Caco-2 (cell line): Measurements from ENCODE around the gene ZNF99. TPM values are rescaled to one million over a fixed set of nuclear protein-coding genes. Genes with fewer than 3 reads are reported as not detected.
"Not testable (repeated sequence)": the region's sequence is repeated elsewhere in the genome, so short reads cannot be mapped to it uniquely, and the experiment has no call there.

Experiments used
- BruUV-seq: library from RNA; stranded (reverse); fragments of 400-500 nt; replicated peaks from 2 replicates; lab custom pipeline; 2021; lab: Mats Ljungman, UMichigan
- CTCF ChIA-PET: fragments of 300-600 bp; sonication (Branson Sonifier 250); formaldehyde crosslinking; loops from one replicate; lab custom pipeline; 2022; ENCODE audit warnings: antibody characterized with exemption; lab: Charles Lee
- POLR2A ChIA-PET: fragments of 300-600 bp; sonication (Branson Sonifier 250); formaldehyde crosslinking; loops from one replicate; lab custom pipeline; 2022; ENCODE audit warnings: antibody characterized with exemption; lab: Charles Lee
- DNase-seq, 2 experiments: peaks; one replicate each; pipeline versions ENCODE4 v3.0.0 to v3.0.0-alpha.2; 2020 to 2022
- H3K27me3 ChIP-seq: replicated peaks from 2 replicates; pipeline ENCODE4 v1.6.0; 2011; ENCODE audit warnings: low read length; ENCODE audit not compliant: control insufficient read depth, insufficient read depth
- H3K36me3 ChIP-seq: 2 replicates; pipeline ENCODE4 v1.5.1; 2011; ENCODE audit warnings: low read length; ENCODE audit not compliant: control insufficient read depth, insufficient read depth
- H3K4me1 ChIP-seq: fragments of 250-450 bp; sonication (Bioruptor Pico); 2 replicates; pipeline ENCODE4 v1.5.1; 2020; ENCODE audit warnings: mild to moderate bottlenecking
- H3K4me3 ChIP-seq: 2 replicates; pipeline ENCODE4 v1.5.1; 2011; ENCODE audit warnings: low read depth, mild to moderate bottlenecking, control low read depth, low read length
- H3K9me3 ChIP-seq: fragments of 250-450 bp; sonication (Bioruptor Pico); 2 replicates; pipeline ENCODE4 v1.5.1; 2020; ENCODE audit warnings: mild to moderate bottlenecking, moderate library complexity
- H3K27ac Mint-ChIP-seq: one replicate; pipeline ENCODE4 v1.8.0; 2022; ENCODE audit warnings: mixed read lengths; ENCODE audit not compliant: unreplicated experiment
- H3K27me3 Mint-ChIP-seq: one replicate; pipeline ENCODE4 v1.8.0; 2022; ENCODE audit warnings: mixed read lengths; ENCODE audit not compliant: insufficient read depth, unreplicated experiment
- H3K36me3 Mint-ChIP-seq: one replicate; pipeline ENCODE4 v1.8.0; 2022; ENCODE audit warnings: mild to moderate bottlenecking, mixed read lengths; ENCODE audit not compliant: insufficient read depth, unreplicated experiment
- H3K4me1 Mint-ChIP-seq: one replicate; pipeline ENCODE4 v1.8.0; 2022; ENCODE audit warnings: low read depth, mixed read lengths; ENCODE audit not compliant: unreplicated experiment
- H3K4me3 Mint-ChIP-seq: one replicate; pipeline ENCODE4 v1.8.0; 2022; ENCODE audit warnings: mild to moderate bottlenecking, moderate library complexity, mixed read lengths; ENCODE audit not compliant: unreplicated experiment
- H3K9me3 Mint-ChIP-seq: one replicate; pipeline ENCODE4 v1.8.0; 2022; ENCODE audit warnings: mixed read lengths; ENCODE audit not compliant: unreplicated experiment
- intact Hi-C: fragments of 100-400 bp; cut with micrococcal nuclease; formaldehyde crosslinking; loops from one replicate; pipeline ENCODE4 v1.10.0; 2022; ENCODE audit not compliant: unreplicated experiment
- total RNA-seq: library from RNA; stranded (reverse); gene quantifications from 2 replicates; pipeline ENCODE4 v1.2.3, GENCODE V29; 2022
- TF ChIP-seq, protein P1 (sequence below), 2 experiments: fragments of 200-600 bp in 1 of 2; IDR thresholded peaks; 1 replicate in 1 of 2; 2 replicates in 1 of 2; pipeline versions ENCODE4 v1.5.1 to v1.8.0; 2011 to 2022; ENCODE audit warnings: antibody characterized with exemption in 1 of 2, control low read depth in 1 of 2, inconsistent platforms in 1 of 2, low read depth in 1 of 2, low read length in 1 of 2, mild to moderate bottlenecking in 1 of 2, moderate library complexity in 1 of 2; ENCODE audit not compliant: insufficient read depth in 1 of 2, severe bottlenecking in 1 of 2, unreplicated experiment in 1 of 2

The ZNF99 gene
- total RNA-seq, 1 experiment from 2014 or later, result not detected

DNA sequence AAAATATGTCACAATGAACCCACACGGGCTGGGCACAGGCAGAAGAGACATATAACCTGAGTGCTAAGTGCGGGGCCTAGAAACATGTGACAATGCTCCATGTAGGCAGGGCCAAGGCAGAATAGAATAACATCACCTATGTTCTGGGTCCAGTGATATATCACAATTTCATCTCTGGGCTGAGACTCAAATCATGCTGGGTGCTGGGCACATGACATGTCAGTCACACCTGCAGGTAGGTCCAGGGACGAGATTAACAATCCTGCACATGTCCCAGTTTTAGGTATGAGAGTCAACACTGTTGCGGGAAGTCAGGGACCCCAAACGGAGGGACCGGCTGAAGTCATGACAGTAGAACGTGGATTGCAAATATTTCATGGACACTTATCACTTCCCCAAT lies 50.3 kb downstream of the ZNF99 start:
- no peaks in the 10 kb centered on the region for H3K4me1 Mint-ChIP-seq
- H3K4me3 Mint-ChIP-seq, result no peak overlapping the region
- no peaks in the 10 kb centered on the region for H3K36me3 Mint-ChIP-seq
- Histone ChIP-seq H3K9me3 (no peaks in the 10 kb centered on the region), H3K4me1 (no peaks in the 10 kb centered on the region), H3K36me3 (no peaks in the 10 kb centered on the region), H3K27me3 (no peaks in the 10 kb centered on the region), H3K4me3 (no peak overlapping the region)
- TF ChIP-seq, protein P1, sequence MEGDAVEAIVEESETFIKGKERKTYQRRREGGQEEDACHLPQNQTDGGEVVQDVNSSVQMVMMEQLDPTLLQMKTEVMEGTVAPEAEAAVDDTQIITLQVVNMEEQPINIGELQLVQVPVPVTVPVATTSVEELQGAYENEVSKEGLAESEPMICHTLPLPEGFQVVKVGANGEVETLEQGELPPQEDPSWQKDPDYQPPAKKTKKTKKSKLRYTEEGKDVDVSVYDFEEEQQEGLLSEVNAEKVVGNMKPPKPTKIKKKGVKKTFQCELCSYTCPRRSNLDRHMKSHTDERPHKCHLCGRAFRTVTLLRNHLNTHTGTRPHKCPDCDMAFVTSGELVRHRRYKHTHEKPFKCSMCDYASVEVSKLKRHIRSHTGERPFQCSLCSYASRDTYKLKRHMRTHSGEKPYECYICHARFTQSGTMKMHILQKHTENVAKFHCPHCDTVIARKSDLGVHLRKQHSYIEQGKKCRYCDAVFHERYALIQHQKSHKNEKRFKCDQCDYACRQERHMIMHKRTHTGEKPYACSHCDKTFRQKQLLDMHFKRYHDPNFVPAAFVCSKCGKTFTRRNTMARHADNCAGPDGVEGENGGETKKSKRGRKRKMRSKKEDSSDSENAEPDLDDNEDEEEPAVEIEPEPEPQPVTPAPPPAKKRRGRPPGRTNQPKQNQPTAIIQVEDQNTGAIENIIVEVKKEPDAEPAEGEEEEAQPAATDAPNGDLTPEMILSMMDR (IDR thresholded peaks at IDR 0.05; ENCODE audit: insufficient read depth in 1 of 2, low read depth in 1 of 2, low read length in 1 of 2, severe bottlenecking in 1 of 2, unreplicated experiment in 1 of 2), result no peak
- ChIA-PET POLR2A (no interaction called here), CTCF (no interaction called here)
- no TSS peak for BruUV-seq
- H3K9me3 Mint-ChIP-seq, result peaks cover 65% of the 10 kb centered on the region
- no peak for DNase-seq
- H3K27ac Mint-ChIP-seq, result no peak overlapping the region
- intact Hi-C loops, result no loop called here
- H3K27me3 Mint-ChIP-seq, result no peaks in the 10 kb centered on the region

DNA sequence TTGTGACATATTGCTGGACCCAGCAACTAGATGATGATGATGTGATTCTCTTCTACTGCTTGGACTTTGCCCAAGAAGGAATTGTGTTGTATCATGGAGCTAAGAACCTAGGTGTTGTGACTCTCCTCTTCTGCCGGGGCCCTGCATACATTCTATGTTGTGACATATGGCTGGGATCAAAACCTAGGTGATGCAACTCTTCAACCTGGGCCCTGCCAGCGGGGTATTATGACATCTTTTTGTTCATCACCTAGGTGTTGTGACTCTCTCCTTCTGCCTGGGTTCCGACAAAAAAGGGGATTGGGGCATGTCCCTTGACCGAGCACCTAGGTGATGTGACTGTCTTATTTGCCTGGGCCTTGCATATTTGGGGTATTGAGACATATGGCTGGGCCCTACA lies 55.7 kb downstream of the ZNF99 start:
- H3K4me3 Mint-ChIP-seq, H3K4me1 ChIP-seq, H3K36me3 Mint-ChIP-seq, H3K9me3 ChIP-seq, H3K27me3 Mint-ChIP-seq, intact Hi-C loops, CTCF ChIA-PET, H3K36me3 ChIP-seq, H3K27ac Mint-ChIP-seq, POLR2A ChIA-PET, H3K4me1 Mint-ChIP-seq, DNase-seq, H3K4me3 ChIP-seq, BruUV-seq, H3K27me3 ChIP-seq: not testable (repeated sequence)
- H3K9me3 Mint-ChIP-seq, result peaks cover 32% of the 10 kb centered on the region

DNA sequence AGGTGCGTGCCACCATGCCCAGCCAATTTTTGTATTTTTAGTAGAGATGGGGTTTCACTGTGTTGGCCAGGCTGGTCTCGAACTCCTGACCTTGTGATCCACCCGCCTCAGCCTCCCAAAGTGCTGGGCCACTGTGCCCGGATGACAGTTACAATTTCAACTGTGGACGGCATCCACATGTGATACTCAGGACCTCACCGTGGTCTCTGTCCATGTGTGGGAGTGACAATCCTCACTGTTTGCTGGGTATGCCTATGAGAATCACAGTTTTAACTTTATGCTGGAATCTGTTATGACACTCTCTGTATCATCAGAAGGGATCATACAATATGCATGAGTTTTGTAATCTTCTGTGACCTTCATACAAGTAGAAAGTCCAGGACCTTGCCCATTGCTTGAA lies 62.4 kb downstream of the ZNF99 start:
- intact Hi-C loops, POLR2A ChIA-PET, H3K27me3 Mint-ChIP-seq, BruUV-seq, H3K4me1 ChIP-seq, H3K4me3 ChIP-seq, H3K4me1 Mint-ChIP-seq, H3K4me3 Mint-ChIP-seq, H3K36me3 ChIP-seq, H3K27me3 ChIP-seq, CTCF ChIA-PET, H3K36me3 Mint-ChIP-seq, DNase-seq, H3K27ac Mint-ChIP-seq, H3K9me3 ChIP-seq: not testable (repeated sequence)
- peaks cover 14% of the 10 kb centered on the region for H3K9me3 Mint-ChIP-seq

DNA sequence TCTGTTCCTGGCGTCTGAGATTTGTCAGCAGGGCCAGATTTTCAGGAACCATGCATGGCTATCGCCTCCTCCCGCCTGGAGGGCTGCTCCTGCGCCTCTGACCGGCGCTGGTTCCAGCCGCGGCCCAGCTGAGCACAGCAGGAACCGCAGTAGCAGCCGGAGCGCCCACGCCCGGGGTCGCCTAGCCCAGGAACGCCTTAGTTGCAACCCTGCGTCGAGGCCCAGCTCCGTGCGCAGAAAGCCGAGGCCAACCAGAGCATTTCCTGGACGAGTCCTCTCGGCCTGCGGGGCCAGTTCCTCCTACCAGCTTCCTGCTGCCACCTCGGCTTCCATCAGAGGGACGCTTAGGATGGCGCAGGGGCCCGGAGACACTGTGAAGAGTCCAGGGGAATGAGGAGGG lies 75.0 kb downstream of the ZNF99 start:
- Histone ChIP-seq H3K36me3 (no peaks in the 10 kb centered on the region), H3K27me3 (no peaks in the 10 kb centered on the region), H3K4me3 (no peak overlapping the region), H3K4me1 (no peaks in the 10 kb centered on the region), H3K9me3 (no peaks in the 10 kb centered on the region; the same call in 1 of the 2 replicates)
- Mint-ChIP-seq H3K9me3 (peaks cover 9% of the 10 kb centered on the region), H3K27me3 (no peaks in the 10 kb centered on the region), H3K4me1 (no peaks in the 10 kb centered on the region), H3K4me3 (no peak overlapping the region), H3K27ac (no peak overlapping the region), H3K36me3 (no peaks in the 10 kb centered on the region)
- ChIA-PET CTCF (no interaction called here), POLR2A (no interaction called here)
- intact Hi-C loops, result no loop called here
- TF ChIP-seq, protein P1 (IDR thresholded peaks at IDR 0.05; ENCODE audit: insufficient read depth in 1 of 2, low read depth in 1 of 2, low read length in 1 of 2, severe bottlenecking in 1 of 2, unreplicated experiment in 1 of 2), result no peak
- no TSS peak for BruUV-seq
- no peak for DNase-seq

DNA sequence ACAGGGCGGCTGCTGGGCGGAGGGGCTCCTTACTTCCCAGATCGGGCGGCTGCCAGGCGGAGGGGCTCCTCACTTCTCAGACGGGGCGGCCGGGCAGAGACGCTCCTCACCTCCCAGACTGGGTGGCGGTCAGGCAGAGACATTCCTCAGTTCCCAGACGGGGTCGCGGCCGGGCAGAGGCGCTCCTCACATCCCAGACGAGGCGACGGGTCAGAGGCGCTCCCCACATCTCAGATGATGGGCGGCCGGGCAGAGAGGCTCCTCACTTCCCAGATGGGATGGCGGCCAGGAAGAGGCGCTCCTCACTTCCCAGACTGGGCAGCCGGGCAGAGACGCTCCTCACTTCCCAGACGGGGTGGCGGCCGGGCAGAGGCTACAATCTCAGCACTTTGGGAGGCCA lies 80.9 kb downstream of the ZNF99 start:
- DNase-seq, H3K4me1 Mint-ChIP-seq, intact Hi-C loops, H3K27ac Mint-ChIP-seq, H3K36me3 ChIP-seq, H3K27me3 Mint-ChIP-seq, H3K36me3 Mint-ChIP-seq, H3K4me1 ChIP-seq, H3K27me3 ChIP-seq, H3K9me3 ChIP-seq, POLR2A ChIA-PET, BruUV-seq, H3K4me3 Mint-ChIP-seq, CTCF ChIA-PET, H3K4me3 ChIP-seq: not testable (repeated sequence)
- peaks cover 18% of the 10 kb centered on the region for H3K9me3 Mint-ChIP-seq

DNA sequence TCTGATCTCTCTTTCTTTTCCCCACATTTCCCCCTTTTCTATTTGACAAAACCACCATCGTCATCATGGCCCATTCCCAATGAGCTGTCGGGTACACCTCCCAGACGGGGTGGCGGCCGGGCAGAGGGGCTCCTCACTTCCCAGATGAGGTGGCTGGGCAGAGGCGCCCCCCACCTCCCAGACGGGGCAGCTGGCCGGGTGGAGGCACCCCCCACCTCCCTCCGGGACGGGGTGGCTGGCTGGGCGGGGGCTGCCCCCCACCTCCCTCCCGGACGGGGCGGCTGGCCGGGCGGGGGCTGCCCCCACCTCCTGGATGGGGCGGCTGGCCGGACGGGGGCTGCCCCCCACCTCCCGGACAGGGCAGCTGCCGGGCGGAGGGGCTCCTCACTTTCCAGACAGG lies 81.3 kb downstream of the ZNF99 start:
- H3K36me3 ChIP-seq, BruUV-seq, H3K36me3 Mint-ChIP-seq, H3K27me3 ChIP-seq, DNase-seq, CTCF ChIA-PET, H3K4me3 ChIP-seq, H3K4me1 Mint-ChIP-seq, H3K27me3 Mint-ChIP-seq, H3K27ac Mint-ChIP-seq, H3K9me3 ChIP-seq, H3K4me3 Mint-ChIP-seq, intact Hi-C loops, H3K4me1 ChIP-seq, POLR2A ChIA-PET: not testable (repeated sequence)
- peaks cover 18% of the 10 kb centered on the region for H3K9me3 Mint-ChIP-seq
